ENCODE measurements around the gene MRPL2.

MRPL2 gene

GRCh38 chr6:43078691-43079090 is 19.5 kb upstream of the MRPL2 start:
- DNase-seq (ENCODE audit: insufficient read length) (no peak), FAIRE-seq (no peak)
- TF ChIP-seq POLR2A (IDR thresholded peaks at IDR 0.05; ENCODE audit: low read depth, low read length) = no peak
- no peak for TF ChIP-seq POLR2AphosphoS5 (IDR thresholded peaks at IDR 0.05; ENCODE audit: low read depth, low read length)
- TF ChIP-seq TAF1 (IDR thresholded peaks at IDR 0.05; ENCODE audit: borderline replicate concordance, low read depth, low read length) = no peak

DNA sequence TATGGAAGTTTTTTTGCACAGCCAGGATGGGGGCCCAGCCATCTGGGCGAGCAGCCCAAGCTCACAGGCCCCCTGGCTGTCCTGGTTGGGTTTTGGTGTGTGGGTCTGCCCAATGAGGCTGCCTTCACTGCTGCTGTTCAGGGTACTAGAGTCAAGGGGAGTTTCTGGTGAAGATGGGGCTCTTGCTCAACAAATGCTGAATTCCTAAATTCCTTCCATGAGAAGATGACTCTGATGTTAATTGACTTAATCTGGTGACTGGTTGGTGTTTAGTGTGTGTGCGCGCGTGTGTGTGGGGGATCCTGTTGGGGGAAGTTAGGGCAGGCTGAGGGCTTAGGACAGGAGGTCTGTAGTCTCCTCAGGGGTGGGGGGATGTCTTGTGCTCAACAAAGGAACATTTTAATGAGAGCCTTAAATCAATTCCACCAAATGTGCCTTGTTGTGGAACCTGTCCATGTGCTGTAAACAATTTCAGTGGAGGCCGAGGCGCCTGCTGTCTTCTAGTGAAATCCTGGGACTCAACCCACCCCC is 18.8 kb upstream of the MRPL2 start:
- DNase-seq (ENCODE audit: insufficient read length) = no peak
- no peak for FAIRE-seq

DNA sequence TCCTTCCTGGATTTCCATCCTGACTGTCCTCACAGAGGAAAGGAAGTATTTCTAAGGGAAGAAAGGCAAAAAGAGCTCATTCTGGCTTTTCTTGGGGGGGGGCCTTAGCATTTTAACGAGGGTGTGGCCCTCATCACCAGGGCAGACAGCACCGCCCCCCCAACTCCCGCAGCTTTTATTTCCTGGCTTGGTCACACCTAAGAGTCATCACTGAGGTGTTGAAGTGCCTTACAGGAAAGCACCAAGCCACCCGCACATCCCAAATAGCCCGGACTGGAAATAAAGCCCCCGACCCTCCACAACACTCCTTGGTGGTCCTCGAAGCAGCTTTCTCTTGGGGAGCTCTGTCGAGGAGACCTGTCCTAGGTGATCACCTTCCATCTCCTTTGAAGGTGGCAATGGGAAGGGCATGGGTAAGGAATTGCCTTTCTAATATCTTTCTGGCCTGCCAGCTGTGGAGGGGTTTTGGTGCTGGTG is 18.1 kb upstream of the MRPL2 start:
- DNase-seq (ENCODE audit: insufficient read length) (no peak), FAIRE-seq (no peak)
- TF ChIP-seq POLR2AphosphoS5 (IDR thresholded peaks at IDR 0.05; ENCODE audit: low read depth, low read length) = no peak
- no peak for TF ChIP-seq POLR2A (IDR thresholded peaks at IDR 0.05; ENCODE audit: low read depth, low read length)
- no peak for TF ChIP-seq TAF1 (IDR thresholded peaks at IDR 0.05; ENCODE audit: borderline replicate concordance, low read depth, low read length)

More for the DNA sequence above, 18.8 kb upstream of the MRPL2 start:
- TF ChIP-seq POLR2A (IDR thresholded peaks at IDR 0.05; ENCODE audit: low read depth, low read length) (no peak), TAF1 (IDR thresholded peaks at IDR 0.05; ENCODE audit: borderline replicate concordance, low read depth, low read length) (no peak), POLR2AphosphoS5 (IDR thresholded peaks at IDR 0.05; ENCODE audit: low read depth, low read length) (no peak)

GRCh38 chr6:43076464-43077332 is 17.5 kb upstream of the MRPL2 start:
- no peak for TF ChIP-seq POLR2AphosphoS5 (IDR thresholded peaks at IDR 0.05; ENCODE audit: low read depth, low read length)
- no peak for TF ChIP-seq TAF1 (IDR thresholded peaks at IDR 0.05; ENCODE audit: borderline replicate concordance, low read depth, low read length)
- TF ChIP-seq POLR2A (IDR thresholded peaks at IDR 0.05; ENCODE audit: low read depth, low read length) = no peak
- no peak for DNase-seq (ENCODE audit: insufficient read length)

GRCh38 chr6:43075670-43076463 is 16.6 kb upstream of the MRPL2 start, which contains the start of gene PTK7:
Gene PTK7, plus strand, starts transcription at chr6:43076314. Its CDS starts 175 bp downstream, at chr6:43076489.
- TF ChIP-seq POLR2AphosphoS5 (IDR thresholded peaks at IDR 0.05; ENCODE audit: low read depth, low read length) (no peak), POLR2A (IDR thresholded peaks at IDR 0.05; ENCODE audit: low read depth, low read length) (no peak), TAF1 (IDR thresholded peaks at IDR 0.05; ENCODE audit: borderline replicate concordance, low read depth, low read length) (no peak)
- no peak for DNase-seq (ENCODE audit: insufficient read length)
- FAIRE-seq = no peak

More at GRCh38 chr6:43076464-43077332, 17.5 kb upstream of the MRPL2 start:
- no peak for FAIRE-seq

DNA sequence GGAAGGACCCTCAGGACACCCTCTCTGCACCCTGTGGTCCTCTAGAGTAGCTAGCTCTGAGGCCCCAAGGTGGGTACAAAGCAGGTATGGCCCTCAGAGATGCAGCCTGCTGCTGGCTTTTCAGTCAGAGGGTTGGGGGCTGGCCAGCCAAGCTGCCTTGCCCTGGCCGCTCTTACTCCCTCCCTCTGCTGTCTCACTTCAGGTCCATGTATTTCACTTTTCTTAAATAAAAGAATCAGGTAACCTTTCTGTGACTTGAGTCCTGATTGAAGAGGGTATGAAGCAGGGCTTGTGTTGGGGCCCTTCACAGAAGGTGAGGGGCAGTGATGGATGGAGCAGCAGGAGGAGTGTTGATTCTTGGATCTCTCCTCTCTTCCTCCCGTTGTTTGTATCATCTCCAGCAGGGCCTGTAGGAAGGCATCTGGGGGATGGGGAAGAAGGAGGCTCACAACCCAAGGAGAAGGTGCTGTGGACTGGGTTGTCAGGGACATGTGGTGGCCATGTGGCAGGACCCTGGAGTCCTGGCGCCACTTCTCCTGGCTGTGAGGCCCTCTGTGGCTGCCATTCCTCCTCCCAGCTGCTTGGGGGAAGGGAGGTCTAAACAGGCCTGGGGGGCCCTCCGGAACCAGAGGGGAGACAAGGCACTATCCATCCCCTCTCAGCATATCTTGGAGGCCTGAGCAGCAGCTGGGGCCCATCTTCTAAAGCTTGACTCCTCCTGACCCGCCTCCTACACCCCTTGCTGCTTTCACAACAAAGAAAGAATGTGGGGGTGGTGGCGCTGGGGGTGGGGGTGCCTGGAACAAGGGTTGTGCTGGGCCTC is 15.8 kb upstream of the MRPL2 start:
- TF ChIP-seq POLR2A (IDR thresholded peaks at IDR 0.05; ENCODE audit: low read depth, low read length) = no peak
- TF ChIP-seq TAF1 (IDR thresholded peaks at IDR 0.05; ENCODE audit: borderline replicate concordance, low read depth, low read length) = no peak
- TF ChIP-seq POLR2AphosphoS5 (IDR thresholded peaks at IDR 0.05; ENCODE audit: low read depth, low read length) = no peak
- DNase-seq (ENCODE audit: insufficient read length) (no peak), FAIRE-seq (no peak)

- FAIRE-seq = no peak
- DNase-seq (ENCODE audit: insufficient read length) = peak; percentile 61
- TF ChIP-seq POLR2A (IDR thresholded peaks at IDR 0.05; ENCODE audit: low read depth, low read length) (no peak), TAF1 (IDR thresholded peaks at IDR 0.05; ENCODE audit: borderline replicate concordance, low read depth, low read length) (no peak), POLR2AphosphoS5 (IDR thresholded peaks at IDR 0.05; ENCODE audit: low read depth, low read length) (no peak)
Measured at GRCh38 chr6:43070028-43070632, 10.9 kb upstream of the MRPL2 start.

DNA sequence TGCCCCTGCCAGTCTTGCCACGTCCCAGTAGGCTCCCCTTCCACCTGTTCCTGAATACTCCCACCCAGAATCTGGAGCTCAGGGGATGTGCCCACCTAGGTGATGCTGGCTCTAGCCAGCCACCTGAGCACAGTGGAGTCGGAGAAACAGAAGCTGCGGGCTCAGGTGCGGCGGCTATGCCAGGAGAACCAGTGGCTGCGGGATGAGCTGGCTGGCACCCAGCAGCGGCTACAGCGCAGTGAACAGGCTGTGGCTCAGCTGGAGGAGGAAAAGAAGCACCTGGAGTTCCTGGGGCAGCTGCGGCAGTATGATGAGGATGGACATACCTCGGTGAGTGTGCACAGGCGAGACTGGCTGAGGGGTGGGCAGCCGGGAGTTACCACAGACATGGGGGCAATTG is 3.6 kb upstream of the MRPL2 start:
- FAIRE-seq = no peak
- DNase-seq (ENCODE audit: insufficient read length) = no peak
- no peak for TF ChIP-seq TAF1 (IDR thresholded peaks at IDR 0.05; ENCODE audit: borderline replicate concordance, low read depth, low read length)
- TF ChIP-seq POLR2AphosphoS5 (IDR thresholded peaks at IDR 0.05; ENCODE audit: low read depth, low read length) = no peak
- no peak for TF ChIP-seq POLR2A (IDR thresholded peaks at IDR 0.05; ENCODE audit: low read depth, low read length)

DNA sequence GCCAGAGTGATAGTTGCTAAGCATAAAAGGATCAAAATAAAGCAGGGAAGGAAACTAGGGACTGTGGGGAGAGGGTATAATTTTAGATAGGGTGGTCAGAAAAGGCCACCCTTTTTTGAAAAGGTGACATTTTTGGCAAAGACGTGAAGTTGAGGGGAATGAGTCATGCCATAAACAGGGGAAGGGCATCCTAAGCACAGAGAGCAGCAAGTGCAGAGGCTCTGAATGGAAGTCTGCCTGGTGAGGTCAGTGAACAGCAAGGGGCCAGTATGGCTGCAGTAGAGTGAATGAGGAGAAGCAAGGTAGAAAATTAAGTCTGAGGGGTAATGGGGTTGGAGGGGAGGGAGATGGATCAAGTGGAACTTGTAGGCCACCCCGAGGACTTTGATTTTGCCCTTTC is 2.6 kb upstream of the MRPL2 start:
- FAIRE-seq = no peak
- TF ChIP-seq POLR2A (IDR thresholded peaks at IDR 0.05; ENCODE audit: low read depth, low read length) (no peak), POLR2AphosphoS5 (IDR thresholded peaks at IDR 0.05; ENCODE audit: low read depth, low read length) (no peak)
- DNase-seq (ENCODE audit: insufficient read length) = no peak

All from GM12892 (cell line).